ENCODE results near the gene FDX2.

DNA sequence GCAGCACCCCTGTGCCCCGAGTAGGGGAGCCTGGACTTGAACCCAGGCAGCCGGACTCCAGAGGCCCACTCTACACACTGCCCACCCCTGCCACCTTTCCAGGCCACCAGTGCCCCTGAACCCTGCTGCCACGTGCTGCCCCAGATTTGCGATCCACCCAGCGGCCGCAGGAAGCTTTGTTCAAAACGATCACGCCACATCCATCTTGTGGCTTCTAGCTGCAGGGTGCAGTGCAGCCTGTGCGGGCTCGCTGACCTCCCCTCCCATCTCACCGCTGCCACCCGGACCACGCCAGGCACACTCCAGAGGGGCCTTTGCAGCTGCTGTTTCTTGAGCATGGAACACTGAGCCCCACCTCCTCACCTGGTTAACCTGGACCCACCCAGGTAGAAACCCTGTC lies 13.7 kb upstream of the FDX2 start:
- TF ChIP-seq CTCF (IDR thresholded peaks at IDR 0.05) = no peak
- no peak for TF ChIP-seq POLR2A (IDR thresholded peaks at IDR 0.05)

All from right lobe of liver (tissue), 4 donors.